Stimulated activated CD8-positive, alpha-beta memory T cell treated with anti-CD3 and anti-CD28 coated beads, Interleukin-12 subunit alpha, Interleukin-12 subunit beta, amount 100 ng/mL, for 24 hours (primary cell): ENCODE data around the gene PYCR2.

Experiments used
- DNase-seq: peaks from one replicate; pipeline ENCODE4 v3.0.0-alpha.2; 2020; ENCODE audit errors: extremely low read depth

PYCR2 gene

DNA sequence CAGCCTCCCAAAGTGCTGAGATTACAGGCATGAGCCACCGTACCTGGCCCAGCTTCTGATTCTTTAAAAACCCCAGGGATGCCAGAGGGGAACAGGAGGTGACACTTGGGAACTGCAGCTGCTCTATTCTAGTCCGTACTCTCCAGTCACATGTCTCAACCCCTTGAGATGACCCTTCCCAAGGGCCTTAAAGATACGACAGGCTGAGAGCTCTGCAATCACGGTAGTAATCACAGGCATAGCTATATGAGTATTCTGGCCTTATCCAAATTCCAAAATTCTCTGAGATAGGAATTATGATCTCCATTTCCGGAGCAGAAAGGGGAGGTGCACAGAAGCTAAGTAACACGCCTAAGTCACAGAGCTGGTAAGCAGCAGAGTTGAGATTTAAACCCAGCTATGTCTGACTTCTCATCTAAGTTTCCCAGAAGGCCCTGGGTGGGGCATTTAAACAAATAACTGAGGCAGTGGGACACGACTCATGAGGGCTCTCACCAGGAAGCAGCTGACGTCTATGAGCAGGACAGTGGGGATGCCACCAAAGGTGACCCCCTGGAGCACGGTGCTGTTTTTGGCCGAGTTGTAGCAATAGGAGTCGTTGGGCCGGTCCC is 47.0 kb downstream of the PYCR2 start:
- no peak for DNase-seq

DNA sequence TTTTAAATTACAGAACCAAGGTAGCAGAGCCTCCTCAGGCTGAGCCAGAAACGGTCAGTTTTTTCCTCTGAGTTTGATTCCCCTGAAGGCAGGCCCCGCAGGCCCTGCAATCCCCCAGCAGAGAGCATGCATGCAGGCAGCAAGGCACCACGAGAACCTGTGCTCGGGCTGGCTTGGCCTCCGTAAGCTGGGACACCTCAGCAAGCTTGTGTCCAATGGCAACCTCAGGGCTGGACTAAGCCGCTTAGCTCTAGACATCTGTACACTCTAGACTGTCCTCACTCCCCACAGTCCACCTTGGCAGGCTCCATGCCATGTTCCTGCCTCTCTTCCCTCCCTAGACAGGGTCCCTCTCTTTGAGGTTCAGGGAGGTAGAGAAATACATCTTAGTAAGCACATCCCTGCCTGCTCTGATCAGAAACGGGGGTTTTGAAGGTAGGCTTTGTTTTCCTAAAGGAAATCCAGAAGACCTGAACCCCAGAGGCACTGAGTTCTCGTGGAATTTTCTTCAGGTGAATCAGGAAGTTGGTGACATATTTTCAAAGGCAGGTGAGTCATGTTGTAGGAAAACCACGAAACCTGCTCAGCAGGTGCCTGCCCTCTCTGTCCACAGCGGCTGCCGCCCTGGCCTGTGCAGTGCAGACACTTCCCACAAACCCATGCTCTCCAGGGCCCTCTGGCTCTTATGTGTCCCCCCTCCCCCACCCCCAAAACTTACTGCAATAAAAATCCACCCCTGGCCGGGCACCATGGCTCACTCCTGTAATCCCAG is 48.8 kb downstream of the PYCR2 start:
- DNase-seq: no peak

DNA sequence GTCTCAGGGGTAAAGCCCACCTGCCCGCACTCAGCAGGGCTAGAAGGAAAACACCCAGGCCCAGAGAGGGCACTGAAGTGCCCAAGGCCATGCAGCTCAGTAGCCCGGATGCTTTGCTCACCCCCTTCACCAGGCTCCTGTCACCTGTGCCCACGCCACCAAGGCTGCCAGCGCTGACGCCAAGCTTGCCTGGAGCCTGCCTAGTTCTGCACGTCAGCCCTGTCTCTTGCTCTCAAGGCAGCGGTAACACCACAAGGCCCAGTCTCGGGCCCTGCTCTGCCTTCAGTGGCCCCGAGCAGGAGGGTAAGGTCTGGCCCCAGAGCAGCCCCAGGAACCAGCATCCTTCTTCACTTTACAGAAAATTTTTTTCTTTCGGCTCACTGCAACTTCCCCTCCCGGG is 49.6 kb downstream of the PYCR2 start:
- no peak for DNase-seq

DNA sequence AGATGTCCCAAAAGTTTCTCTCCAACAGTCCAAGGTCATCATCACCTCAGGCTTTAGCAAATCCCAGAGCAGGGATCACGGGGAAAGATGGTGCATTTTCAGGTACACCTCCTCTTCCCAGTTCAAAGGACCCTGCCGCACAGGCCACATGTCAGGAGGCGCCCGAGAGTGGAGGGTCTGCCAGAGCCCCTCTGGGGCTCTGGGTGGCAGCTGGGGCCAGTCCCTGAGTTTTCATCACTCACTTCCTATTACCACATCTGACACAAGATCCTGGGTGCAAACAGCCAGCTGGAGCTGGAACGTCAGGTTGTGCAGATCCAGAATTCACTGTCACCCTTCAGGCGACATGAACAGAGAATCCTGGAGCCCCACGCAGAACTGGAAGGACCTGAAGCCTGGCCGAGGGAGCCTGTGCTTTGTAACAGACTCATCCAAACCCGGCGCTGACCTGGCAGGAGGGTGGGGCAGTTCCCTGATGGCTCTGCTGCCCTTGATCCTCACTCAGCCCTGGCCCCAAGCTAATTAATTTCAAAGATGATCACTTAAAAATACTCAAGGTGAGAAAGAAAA is 50.7 kb downstream of the PYCR2 start:
- DNase-seq: no peak

DNA sequence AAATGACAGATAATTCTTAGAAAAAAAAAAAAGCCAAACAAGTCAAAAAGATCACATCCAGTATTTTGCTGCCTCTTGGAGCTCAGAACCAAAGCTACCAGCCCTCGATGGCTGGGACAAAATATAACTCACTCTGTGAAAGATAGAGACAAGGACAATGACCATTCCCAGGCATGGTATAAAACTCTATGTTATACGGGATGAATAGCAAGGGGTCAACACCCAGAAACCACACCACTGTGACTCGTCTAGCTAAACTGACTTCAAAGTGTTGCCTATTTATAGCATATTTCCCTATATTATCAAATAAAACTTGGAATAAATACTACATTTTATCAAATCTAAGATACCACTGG is 52.0 kb downstream of the PYCR2 start:
- no peak for DNase-seq

DNA sequence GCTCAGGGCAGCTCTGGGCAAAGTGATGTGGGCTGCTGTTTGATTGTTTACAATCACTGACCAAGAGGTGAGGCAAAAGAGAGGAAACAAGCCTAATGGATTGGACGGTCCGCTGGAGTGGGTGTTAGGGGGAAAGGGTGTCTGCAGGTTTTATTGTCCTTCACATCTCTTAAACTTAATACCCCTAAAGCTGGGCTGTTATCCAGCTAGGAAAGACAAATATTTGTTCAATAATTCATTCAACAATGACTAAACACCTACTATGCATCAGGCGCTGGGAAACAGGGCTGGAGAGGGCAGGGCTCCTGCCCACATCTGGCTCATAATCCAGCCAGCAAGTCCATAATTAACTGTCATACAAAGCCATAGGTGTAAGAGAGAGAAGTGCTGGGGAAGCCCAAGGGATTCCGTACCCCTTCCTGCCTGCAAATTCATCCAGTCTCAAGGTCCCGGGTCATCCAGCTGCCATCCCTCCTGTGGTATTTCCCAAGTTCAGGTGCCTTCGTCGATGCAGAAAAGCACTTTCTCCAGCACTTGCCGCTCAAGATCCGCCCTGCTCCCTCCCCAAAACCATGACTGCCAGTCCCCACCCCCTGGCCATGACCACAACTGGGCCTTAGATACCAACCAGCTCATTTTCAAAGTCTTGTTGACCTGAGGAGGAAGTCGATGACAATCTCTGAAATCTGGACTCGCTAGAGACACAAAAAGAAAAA is 52.5 kb downstream of the PYCR2 start:
- DNase-seq: no peak

DNA sequence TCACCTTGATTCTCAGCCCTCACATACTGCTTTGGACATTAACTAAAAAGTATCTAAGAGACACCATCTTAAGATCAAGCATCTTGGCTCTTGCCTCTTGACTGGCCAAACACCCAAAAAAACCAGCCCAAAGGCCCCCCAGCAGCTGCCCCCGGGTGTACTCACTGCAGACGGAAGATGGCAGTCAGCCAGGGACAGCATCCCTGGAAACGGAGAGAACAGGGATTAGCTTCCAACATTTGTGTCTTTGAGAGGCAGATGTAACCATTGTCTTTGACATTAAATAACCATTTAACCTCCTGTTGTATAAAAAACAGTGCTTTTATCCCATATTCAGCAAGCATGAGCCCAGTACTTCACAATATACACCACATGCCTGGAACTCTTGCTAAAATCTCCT is 53.1 kb downstream of the PYCR2 start:
- no peak for DNase-seq
